ENCODE results near the gene GMPS.

GMPS gene

DNA sequence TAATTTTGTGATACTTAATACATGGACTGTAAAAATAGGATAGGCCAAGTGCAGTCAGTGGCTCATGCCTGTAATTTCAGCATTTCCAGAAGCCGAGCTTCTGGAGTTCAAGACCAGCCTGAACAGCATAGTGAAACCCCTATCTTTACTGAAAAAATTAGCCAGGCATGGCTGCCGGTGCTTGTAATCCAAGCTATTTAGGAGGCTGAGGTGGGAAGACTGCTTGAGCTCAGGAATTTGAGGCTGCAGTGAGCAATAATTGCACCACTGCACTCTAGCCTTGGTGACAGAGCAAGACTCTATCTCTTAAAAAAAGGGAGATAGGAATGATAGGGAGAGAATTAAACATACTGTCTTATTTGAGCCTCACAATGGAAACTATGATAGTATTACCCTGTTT lies 51.0 kb downstream of the GMPS start:
- TF ChIP-seq RAD21 (IDR thresholded peaks at IDR 0.05; ENCODE audit: low read depth): no peak

DNA sequence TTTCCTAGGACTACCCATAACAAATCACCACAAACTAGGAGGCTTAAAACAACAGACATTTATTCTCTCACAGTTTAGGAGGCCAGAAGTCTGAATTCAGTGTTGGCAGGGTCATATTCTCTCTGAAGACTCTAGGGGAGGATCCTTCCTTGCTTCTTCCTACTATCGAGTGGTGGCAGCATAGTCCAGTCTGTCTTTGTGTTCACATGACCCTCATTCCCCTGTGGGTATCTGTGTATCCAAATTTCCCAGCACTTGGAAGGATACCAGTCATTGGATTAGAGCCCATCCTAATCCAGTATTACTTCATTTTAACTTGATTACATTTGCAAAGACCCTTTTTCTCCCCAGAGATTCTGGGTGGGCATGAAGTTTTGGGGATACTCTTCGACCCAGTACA lies 63.8 kb downstream of the GMPS start:
- no peak for TF ChIP-seq FOXM1 (IDR thresholded peaks at IDR 0.05; ENCODE audit: borderline replicate concordance, low read depth)
- no peak for TF ChIP-seq TAF1 (IDR thresholded peaks at IDR 0.05; ENCODE audit: low read depth)
- no peak for TF ChIP-seq TCF12 (IDR thresholded peaks at IDR 0.05; ENCODE audit: low read depth)
- TF ChIP-seq ZBTB7A (IDR thresholded peaks at IDR 0.05; ENCODE audit: low read depth): no peak
- TF ChIP-seq CEBPB (IDR thresholded peaks at IDR 0.05): no peak
- TF ChIP-seq RAD21 (IDR thresholded peaks at IDR 0.05; ENCODE audit: low read depth): no peak
- TF ChIP-seq CREB1 (IDR thresholded peaks at IDR 0.05; ENCODE audit: low read depth): no peak
- TF ChIP-seq NFIC (IDR thresholded peaks at IDR 0.05): no peak
- TF ChIP-seq, protein P1, sequence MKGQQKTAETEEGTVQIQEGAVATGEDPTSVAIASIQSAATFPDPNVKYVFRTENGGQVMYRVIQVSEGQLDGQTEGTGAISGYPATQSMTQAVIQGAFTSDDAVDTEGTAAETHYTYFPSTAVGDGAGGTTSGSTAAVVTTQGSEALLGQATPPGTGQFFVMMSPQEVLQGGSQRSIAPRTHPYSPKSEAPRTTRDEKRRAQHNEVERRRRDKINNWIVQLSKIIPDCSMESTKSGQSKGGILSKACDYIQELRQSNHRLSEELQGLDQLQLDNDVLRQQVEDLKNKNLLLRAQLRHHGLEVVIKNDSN (IDR thresholded peaks at IDR 0.05): no peak
- no peak for TF ChIP-seq TEAD4 (IDR thresholded peaks at IDR 0.05)
- TF ChIP-seq, protein P2, sequence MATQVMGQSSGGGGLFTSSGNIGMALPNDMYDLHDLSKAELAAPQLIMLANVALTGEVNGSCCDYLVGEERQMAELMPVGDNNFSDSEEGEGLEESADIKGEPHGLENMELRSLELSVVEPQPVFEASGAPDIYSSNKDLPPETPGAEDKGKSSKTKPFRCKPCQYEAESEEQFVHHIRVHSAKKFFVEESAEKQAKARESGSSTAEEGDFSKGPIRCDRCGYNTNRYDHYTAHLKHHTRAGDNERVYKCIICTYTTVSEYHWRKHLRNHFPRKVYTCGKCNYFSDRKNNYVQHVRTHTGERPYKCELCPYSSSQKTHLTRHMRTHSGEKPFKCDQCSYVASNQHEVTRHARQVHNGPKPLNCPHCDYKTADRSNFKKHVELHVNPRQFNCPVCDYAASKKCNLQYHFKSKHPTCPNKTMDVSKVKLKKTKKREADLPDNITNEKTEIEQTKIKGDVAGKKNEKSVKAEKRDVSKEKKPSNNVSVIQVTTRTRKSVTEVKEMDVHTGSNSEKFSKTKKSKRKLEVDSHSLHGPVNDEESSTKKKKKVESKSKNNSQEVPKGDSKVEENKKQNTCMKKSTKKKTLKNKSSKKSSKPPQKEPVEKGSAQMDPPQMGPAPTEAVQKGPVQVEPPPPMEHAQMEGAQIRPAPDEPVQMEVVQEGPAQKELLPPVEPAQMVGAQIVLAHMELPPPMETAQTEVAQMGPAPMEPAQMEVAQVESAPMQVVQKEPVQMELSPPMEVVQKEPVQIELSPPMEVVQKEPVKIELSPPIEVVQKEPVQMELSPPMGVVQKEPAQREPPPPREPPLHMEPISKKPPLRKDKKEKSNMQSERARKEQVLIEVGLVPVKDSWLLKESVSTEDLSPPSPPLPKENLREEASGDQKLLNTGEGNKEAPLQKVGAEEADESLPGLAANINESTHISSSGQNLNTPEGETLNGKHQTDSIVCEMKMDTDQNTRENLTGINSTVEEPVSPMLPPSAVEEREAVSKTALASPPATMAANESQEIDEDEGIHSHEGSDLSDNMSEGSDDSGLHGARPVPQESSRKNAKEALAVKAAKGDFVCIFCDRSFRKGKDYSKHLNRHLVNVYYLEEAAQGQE (IDR thresholded peaks at IDR 0.05; ENCODE audit: low read depth): no peak
- TF ChIP-seq EGR1 (IDR thresholded peaks at IDR 0.05): no peak
- no peak for TF ChIP-seq EP300 (IDR thresholded peaks at IDR 0.05; ENCODE audit: borderline replicate concordance)
- TF ChIP-seq YY1 (IDR thresholded peaks at IDR 0.05; ENCODE audit: low read depth): no peak

DNA sequence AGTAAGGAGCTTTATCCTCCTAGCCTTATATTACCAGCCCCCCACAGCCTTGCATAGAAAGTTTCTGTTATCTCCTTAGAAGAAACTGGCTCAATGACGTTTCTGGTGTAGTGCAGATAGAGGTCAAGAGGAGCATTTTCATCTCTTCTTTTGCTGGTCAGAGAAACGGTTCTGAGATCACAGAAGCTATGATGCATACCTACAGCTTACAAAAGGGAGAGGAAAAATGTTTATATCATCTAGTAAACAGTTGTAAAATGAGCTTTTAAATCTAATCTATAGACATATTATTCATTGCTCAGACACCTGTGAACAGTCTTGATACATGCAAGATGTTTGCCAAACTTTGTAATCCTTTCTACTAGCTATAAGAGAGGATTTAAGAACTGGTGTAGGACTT lies 68.0 kb downstream of the GMPS start:
- no peak for TF ChIP-seq RAD21 (IDR thresholded peaks at IDR 0.05; ENCODE audit: low read depth)
- no peak for TF ChIP-seq TCF12 (IDR thresholded peaks at IDR 0.05; ENCODE audit: low read depth)
- no peak for TF ChIP-seq TEAD4 (IDR thresholded peaks at IDR 0.05)
- TF ChIP-seq CEBPB (IDR thresholded peaks at IDR 0.05): no peak
- TF ChIP-seq, protein P2 (IDR thresholded peaks at IDR 0.05; ENCODE audit: low read depth): no peak
- no peak for TF ChIP-seq FOXM1 (IDR thresholded peaks at IDR 0.05; ENCODE audit: borderline replicate concordance, low read depth)
- TF ChIP-seq, protein P3, sequence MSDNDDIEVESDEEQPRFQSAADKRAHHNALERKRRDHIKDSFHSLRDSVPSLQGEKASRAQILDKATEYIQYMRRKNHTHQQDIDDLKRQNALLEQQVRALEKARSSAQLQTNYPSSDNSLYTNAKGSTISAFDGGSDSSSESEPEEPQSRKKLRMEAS (IDR thresholded peaks at IDR 0.05): no peak
- TF ChIP-seq CREB1 (IDR thresholded peaks at IDR 0.05; ENCODE audit: low read depth): no peak
- no peak for TF ChIP-seq ZBTB7A (IDR thresholded peaks at IDR 0.05; ENCODE audit: low read depth)
- TF ChIP-seq NFIC (IDR thresholded peaks at IDR 0.05): no peak
- no peak for TF ChIP-seq EGR1 (IDR thresholded peaks at IDR 0.05)
- TF ChIP-seq EP300 (IDR thresholded peaks at IDR 0.05; ENCODE audit: borderline replicate concordance): no peak
- no peak for TF ChIP-seq TAF1 (IDR thresholded peaks at IDR 0.05; ENCODE audit: low read depth)
- TF ChIP-seq, protein P1 (IDR thresholded peaks at IDR 0.05): no peak
- TF ChIP-seq YY1 (IDR thresholded peaks at IDR 0.05; ENCODE audit: low read depth): no peak

DNA sequence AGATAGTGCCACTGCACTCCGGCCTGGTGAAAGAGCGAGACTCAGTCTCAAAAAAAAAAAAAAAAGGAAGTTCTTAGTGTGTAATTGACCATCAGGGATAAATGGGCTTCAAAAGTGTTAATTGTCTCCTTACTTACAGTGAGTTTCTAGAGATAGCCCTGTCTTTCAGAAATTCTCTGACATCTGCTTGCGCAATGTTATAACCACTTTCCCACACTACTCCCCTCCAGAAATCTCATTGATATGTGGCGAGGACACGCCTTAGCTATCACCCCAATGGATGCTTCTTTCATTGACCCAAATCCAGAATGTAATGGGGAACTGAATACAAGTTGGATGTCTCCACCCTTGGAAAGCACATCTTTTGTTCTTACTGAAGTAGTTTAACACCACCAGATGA lies 70.9 kb downstream of the GMPS start:
- TF ChIP-seq CEBPB (IDR thresholded peaks at IDR 0.05) (peak; percentile 22; the same call in 1 of the 2 replicates), CREB1 (IDR thresholded peaks at IDR 0.05; ENCODE audit: low read depth) (no peak)

DNA sequence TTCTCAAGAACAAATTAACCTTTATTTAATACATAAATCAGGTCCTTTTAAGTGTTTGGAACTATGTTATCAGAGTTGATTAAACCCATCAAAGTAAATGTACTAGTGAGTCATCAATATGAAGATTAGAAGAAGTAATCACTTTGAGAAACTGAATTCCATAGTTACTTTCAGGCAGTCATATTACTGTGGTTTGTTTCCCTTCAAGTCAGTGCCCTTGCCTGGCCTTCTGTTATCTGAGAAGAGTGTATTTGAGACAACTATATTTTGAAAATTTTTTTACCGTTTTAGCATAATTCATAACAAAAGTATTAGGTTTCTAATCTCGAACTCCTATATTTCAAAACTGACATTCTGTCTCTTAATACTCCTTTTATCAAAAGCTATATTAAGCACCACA lies 73.6 kb downstream of the GMPS start:
- TF ChIP-seq CEBPB (IDR thresholded peaks at IDR 0.05) (no peak), RAD21 (IDR thresholded peaks at IDR 0.05; ENCODE audit: low read depth) (no peak), YY1 (IDR thresholded peaks at IDR 0.05; ENCODE audit: low read depth) (no peak), FOXM1 (IDR thresholded peaks at IDR 0.05; ENCODE audit: borderline replicate concordance, low read depth) (no peak), ZBTB7A (IDR thresholded peaks at IDR 0.05; ENCODE audit: low read depth) (no peak), CREB1 (IDR thresholded peaks at IDR 0.05; ENCODE audit: low read depth) (no peak), EP300 (IDR thresholded peaks at IDR 0.05; ENCODE audit: borderline replicate concordance) (no peak)

DNA sequence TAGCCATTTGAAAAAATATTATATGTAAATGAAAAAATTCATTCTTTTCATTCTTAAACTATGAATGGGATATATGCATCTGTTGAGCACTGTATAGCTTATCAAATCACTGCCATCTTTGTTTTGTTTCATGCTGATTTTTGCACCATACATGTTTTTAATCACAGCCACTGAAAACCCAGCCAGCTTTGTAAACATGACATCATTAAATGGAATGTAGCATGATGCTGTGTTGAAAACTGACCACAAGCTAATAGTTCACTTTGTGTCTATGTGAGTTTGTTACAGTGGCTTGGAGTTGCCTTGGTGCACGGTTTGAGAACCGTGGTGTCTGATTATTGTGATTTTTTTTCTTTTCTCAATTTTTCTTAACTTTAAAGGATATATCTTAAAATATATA lies 75.7 kb downstream of the GMPS start:
- no peak for TF ChIP-seq TAF1 (IDR thresholded peaks at IDR 0.05; ENCODE audit: low read depth)
- TF ChIP-seq, protein P3 (IDR thresholded peaks at IDR 0.05): no peak
- no peak for TF ChIP-seq EP300 (IDR thresholded peaks at IDR 0.05; ENCODE audit: borderline replicate concordance)
- TF ChIP-seq CEBPB (IDR thresholded peaks at IDR 0.05): no peak
- no peak for TF ChIP-seq TCF12 (IDR thresholded peaks at IDR 0.05; ENCODE audit: low read depth)
- TF ChIP-seq ZBTB7A (IDR thresholded peaks at IDR 0.05; ENCODE audit: low read depth): no peak
- TF ChIP-seq FOXM1 (IDR thresholded peaks at IDR 0.05; ENCODE audit: borderline replicate concordance, low read depth): no peak
- no peak for TF ChIP-seq TEAD4 (IDR thresholded peaks at IDR 0.05)
- TF ChIP-seq, protein P2 (IDR thresholded peaks at IDR 0.05; ENCODE audit: low read depth): no peak
- no peak for TF ChIP-seq CREB1 (IDR thresholded peaks at IDR 0.05; ENCODE audit: low read depth)
- TF ChIP-seq, protein P1 (IDR thresholded peaks at IDR 0.05): no peak
- TF ChIP-seq RAD21 (IDR thresholded peaks at IDR 0.05; ENCODE audit: low read depth): no peak
- TF ChIP-seq YY1 (IDR thresholded peaks at IDR 0.05; ENCODE audit: low read depth): no peak
- TF ChIP-seq NFIC (IDR thresholded peaks at IDR 0.05): no peak
- TF ChIP-seq EGR1 (IDR thresholded peaks at IDR 0.05): no peak

Data from Ishikawa (cell line).